H9 (cell line): ENCODE measurements around the gene FASTKD3. TPM values are rescaled to one million over a fixed set of nuclear protein-coding genes. Genes with fewer than 3 reads are reported as not detected.

Experiments used
- DNase-seq: peaks from one replicate; pipeline ENCODE4 v3.0.0-alpha.2; 2017
- H2AFZ ChIP-seq: one replicate; pipeline ENCODE4 v1.6.1; 2013; ENCODE audit warnings: mild to moderate bottlenecking, low read length, control low read depth, moderate library complexity
- H2AK5ac ChIP-seq: 2 replicates; pipeline ENCODE4 v1.6.1; 2013; ENCODE audit warnings: low read length, control low read depth, mixed read lengths; ENCODE audit not compliant: insufficient read length
- H2BK120ac ChIP-seq: one replicate; pipeline ENCODE4 v1.6.1; 2013; ENCODE audit warnings: low read depth, mild to moderate bottlenecking, low read length, control low read depth, inconsistent platforms; ENCODE audit not compliant: poor library complexity, severe bottlenecking
- H2BK12ac ChIP-seq: 2 replicates; pipeline ENCODE4 v1.6.1; 2013; ENCODE audit warnings: low read length, control low read depth, mixed read lengths, low read depth; ENCODE audit not compliant: insufficient read length
- H2BK15ac ChIP-seq: 2 replicates; pipeline ENCODE4 v1.6.1; 2013; ENCODE audit warnings: low read depth, low read length, control low read depth
- H2BK20ac ChIP-seq: one replicate; pipeline ENCODE4 v1.6.1; 2013; ENCODE audit warnings: low read depth, mild to moderate bottlenecking, low read length, control low read depth, inconsistent platforms; ENCODE audit not compliant: poor library complexity, severe bottlenecking
- H2BK5ac ChIP-seq: 2 replicates; pipeline ENCODE4 v1.6.1; 2013; ENCODE audit warnings: low read length, control low read depth, mixed read lengths; ENCODE audit not compliant: insufficient read length
- H3K14ac ChIP-seq: 2 replicates; pipeline ENCODE4 v1.6.1; 2013; ENCODE audit warnings: low read length, control low read depth; ENCODE audit not compliant: insufficient read depth
- H3K18ac ChIP-seq: 2 replicates; pipeline ENCODE4 v1.6.1; 2013; ENCODE audit warnings: low read depth, mild to moderate bottlenecking, mixed read lengths, low read length, control low read depth; ENCODE audit not compliant: insufficient read length
- H3K23ac ChIP-seq: 2 replicates; pipeline ENCODE4 v1.6.1; 2013; ENCODE audit warnings: low read length, control low read depth, mixed read lengths, low read depth; ENCODE audit not compliant: insufficient read length
- H3K23me2 ChIP-seq: 2 replicates; pipeline ENCODE4 v1.6.1; 2013; ENCODE audit warnings: low read depth, mild to moderate bottlenecking, mixed read lengths, low read length, control low read depth; ENCODE audit not compliant: insufficient read length, poor library complexity, severe bottlenecking
- H3K27ac ChIP-seq: 2 replicates; pipeline ENCODE4 v1.5.1; 2013; ENCODE audit warnings: low read length, control low read depth, mixed read lengths, low read depth; ENCODE audit not compliant: insufficient read length
- H3K27me3 ChIP-seq: 2 replicates; pipeline ENCODE4 v1.6.1; 2013; ENCODE audit warnings: low read length, control low read depth, inconsistent platforms; ENCODE audit not compliant: insufficient read depth
- H3K4ac ChIP-seq: 2 replicates; pipeline ENCODE4 v1.6.1; 2013; ENCODE audit warnings: low read depth, mild to moderate bottlenecking, control low read depth, inconsistent platforms, low read length, moderate library complexity
- H3K4me1 ChIP-seq: 2 replicates; pipeline ENCODE4 v1.6.1; 2013; ENCODE audit warnings: low read length, control low read depth, inconsistent platforms; ENCODE audit not compliant: insufficient read depth
- H3K4me2 ChIP-seq: 2 replicates; pipeline ENCODE4 v1.6.1; 2013; ENCODE audit warnings: low read length, control low read depth, mixed read lengths; ENCODE audit not compliant: insufficient read length, insufficient read depth
- H3K56ac ChIP-seq: 2 replicates; pipeline ENCODE4 v1.6.1; 2013; ENCODE audit warnings: low read depth, mild to moderate bottlenecking, mixed read lengths, low read length, control low read depth; ENCODE audit not compliant: insufficient read length
- H3K79me1 ChIP-seq: 2 replicates; pipeline ENCODE4 v1.6.1; 2013; ENCODE audit warnings: low read depth, mild to moderate bottlenecking, moderate library complexity, low read length, control low read depth, inconsistent platforms; ENCODE audit not compliant: insufficient read depth, poor library complexity, severe bottlenecking
- H3K79me2 ChIP-seq: 2 replicates; pipeline ENCODE4 v1.6.1; 2013; ENCODE audit warnings: low read length, control low read depth, inconsistent platforms; ENCODE audit not compliant: insufficient read depth
- H3K9ac ChIP-seq: 2 replicates; pipeline ENCODE4 v1.6.1; 2013; ENCODE audit warnings: low read length, control low read depth, mixed read lengths; ENCODE audit not compliant: insufficient read length; ENCODE audit errors: extremely low read depth
- H3K9me3 ChIP-seq: one replicate; pipeline ENCODE4 v1.6.1; 2013; ENCODE audit warnings: low read depth, low read length, inconsistent platforms; ENCODE audit not compliant: control insufficient read depth
- H3T11ph ChIP-seq: one replicate; pipeline ENCODE4 v1.6.1; 2013; ENCODE audit warnings: mild to moderate bottlenecking, low read length, control low read depth, inconsistent platforms
- H4K20me1 ChIP-seq: one replicate; pipeline ENCODE4 v1.6.1; 2013; ENCODE audit not compliant: control insufficient read depth, insufficient read length, insufficient read depth
- H4K5ac ChIP-seq: 2 replicates; pipeline ENCODE4 v1.6.1; 2013; ENCODE audit warnings: low read depth, mild to moderate bottlenecking, mixed read lengths, low read length, control low read depth; ENCODE audit not compliant: insufficient read length
- H4K8ac ChIP-seq: replicated peaks from 2 replicates; pipeline ENCODE4 v1.6.1; 2013; ENCODE audit warnings: low read length, control low read depth, mixed read lengths, low read depth; ENCODE audit not compliant: insufficient read length
- H4K91ac ChIP-seq: 2 replicates; pipeline ENCODE4 v1.6.1; 2013; ENCODE audit warnings: low read depth, mild to moderate bottlenecking, moderate library complexity, mixed read lengths, low read length, control low read depth; ENCODE audit not compliant: insufficient read length
- H3K27ac Mint-ChIP-seq, 3 experiments: 2 replicates in 2 of 3; 3 replicates in 1 of 3; pipeline ENCODE4 v1.8.0; 2020 to 2021; ENCODE audit warnings: mixed read lengths in 3 of 3, mild to moderate bottlenecking in 1 of 3, moderate library complexity in 1 of 3
- H3K27me3 Mint-ChIP-seq: 2 replicates; pipeline ENCODE4 v1.8.0; 2021; ENCODE audit warnings: low read depth, mild to moderate bottlenecking, moderate library complexity, mixed read lengths
- H3K36me3 Mint-ChIP-seq, 3 experiments: 2 replicates in 2 of 3; 3 replicates in 1 of 3; pipeline ENCODE4 v1.8.0; 2020 to 2021; ENCODE audit warnings: low read depth in 3 of 3, mixed read lengths in 3 of 3; ENCODE audit not compliant: insufficient read depth in 1 of 3
- H3K4me1 Mint-ChIP-seq, 2 experiments: 2 replicates each; pipeline ENCODE4 v1.8.0; 2020; ENCODE audit warnings: mixed read lengths in 2 of 2
- H3K4me3 Mint-ChIP-seq, 2 experiments: 2 replicates in 1 of 2; 3 replicates in 1 of 2; pipeline ENCODE4 v1.8.0; 2020 to 2021; ENCODE audit warnings: mild to moderate bottlenecking in 2 of 2, mixed read lengths in 2 of 2, moderate library complexity in 1 of 2
- H3K9me3 Mint-ChIP-seq, 2 experiments: 2 replicates in 1 of 2; 3 replicates in 1 of 2; pipeline ENCODE4 v1.8.0; 2020; ENCODE audit warnings: mild to moderate bottlenecking in 2 of 2, mixed read lengths in 2 of 2, moderate library complexity in 1 of 2
- CTCF ChIP-seq: fragments of 200-600 bp; sonication (generic); conservative IDR thresholded peaks from 3 replicates; pipeline ENCODE4 v1.8.0; 2021; ENCODE audit warnings: antibody characterized with exemption, mild to moderate bottlenecking
- WGBS: extraction: QIAGEN DNeasy Blood & Tissue Kit; methylation state at CpG from one replicate; pipeline ENCODE4 v1.1.7; 2013; ENCODE audit warnings: missing lambda C conversion rate, low lambda C conversion rate, mixed read lengths; ENCODE audit not compliant: insufficient read length; ENCODE audit errors: extremely low coverage; 5-methylcytosine and 5-hydroxymethylcytosine counted together
- total RNA-seq: library from RNA; stranded (reverse); gene quantifications from 2 replicates; pipeline ENCODE4 v1.2.1, GENCODE V29; 2021

Gene FASTKD3
- total RNA-seq, 1 experiment from 2014 or later: 15.0 TPM

GRCh38 chr5:7842531-7842930 is 26.3 kb downstream of the FASTKD3 start:
- no peaks in the 10 kb centered on the region for H3K23me2 ChIP-seq
- no peak overlapping the region for H3K4ac ChIP-seq
- no peak overlapping the region for H4K5ac ChIP-seq
- no peaks in the 10 kb centered on the region for H3K4me1 Mint-ChIP-seq
- no peak overlapping the region for H3K14ac ChIP-seq
- no peak overlapping the region for H2AK5ac ChIP-seq
- no peak overlapping the region for H4K91ac ChIP-seq
- no peak overlapping the region for H2AFZ ChIP-seq
- H3K36me3 Mint-ChIP-seq: peaks cover 0 to 8% (median 0%) of the 10 kb centered on the region in 3 experiments; a peak in 1 of 7 replicates
- H3K18ac ChIP-seq: no peak overlapping the region
- no peak overlapping the region for H3K23ac ChIP-seq
- H3K9me3 Mint-ChIP-seq: peaks cover 0 to 6% of the 10 kb centered on the region in 2 experiments; a peak in 1 of 5 replicates
- H3K79me1 ChIP-seq: no peaks in the 10 kb centered on the region
- no peaks in the 10 kb centered on the region for H4K20me1 ChIP-seq
- DNase-seq: no peak
- H2BK12ac ChIP-seq: no peak overlapping the region
- no peak overlapping the region for H2BK120ac ChIP-seq
- no peak overlapping the region for H3K4me2 ChIP-seq
- no peak for TF ChIP-seq CTCF
- H3K79me2 ChIP-seq: no peaks in the 10 kb centered on the region
- no CpG with 5 or more reads among the region's 2 CpGs for WGBS
- H2BK15ac ChIP-seq: no peak overlapping the region
- no peaks in the 10 kb centered on the region; the same call in 1 of the 2 replicates for H3K27me3 ChIP-seq
- H2BK5ac ChIP-seq: no peak overlapping the region
- no peak overlapping the region for H3K27ac Mint-ChIP-seq
- H3K9ac ChIP-seq: no peak overlapping the region
- no peak overlapping the region for H3K56ac ChIP-seq
- no peaks in the 10 kb centered on the region for H3K4me1 ChIP-seq
- no peak overlapping the region for H3K27ac ChIP-seq
- H3K4me3 Mint-ChIP-seq: no peak overlapping the region
- peaks cover 6% of the 10 kb centered on the region for H3K27me3 Mint-ChIP-seq
- no peak overlapping the region for H3T11ph ChIP-seq
- H4K8ac ChIP-seq: no peak overlapping the region
- H2BK20ac ChIP-seq: no peak overlapping the region
- H3K9me3 ChIP-seq: no peaks in the 10 kb centered on the region
